Measurements from ENCODE around the gene MESP2.

The MESP2 gene

DNA sequence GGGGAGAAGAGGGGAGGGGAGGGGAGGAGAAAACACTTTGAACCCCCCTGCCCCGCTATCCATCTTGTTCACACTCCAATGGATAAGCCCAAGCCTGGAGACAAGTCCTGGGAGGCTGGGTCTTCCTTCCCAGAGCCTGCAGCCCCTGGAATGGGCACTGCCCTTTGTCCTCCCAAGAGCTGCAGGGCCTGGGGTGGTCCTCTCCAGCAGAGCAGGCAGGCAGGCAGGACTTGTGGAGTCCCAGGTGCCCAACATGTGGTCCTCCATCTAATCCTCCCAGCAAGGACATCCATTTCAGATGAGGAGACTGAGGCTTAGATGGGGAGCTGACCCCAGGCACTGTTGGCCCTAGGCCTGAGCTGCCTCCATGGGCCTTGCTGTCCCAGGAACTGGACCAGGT lies 10.4 kb upstream of the MESP2 start:
- Histone ChIP-seq H3K4me3 (ENCODE audit: low read length) (no peak overlapping the region), H3K27me3 (replicated peaks; ENCODE audit: insufficient read depth, low read length) (no peaks in the 10 kb centered on the region), H3K9me3 (replicated peaks; ENCODE audit: insufficient read depth, low read length) (no peaks in the 10 kb centered on the region), H2AFZ (ENCODE audit: low read length) (no peak overlapping the region), H3F3A (ENCODE audit: insufficient read depth, low read length) (peaks cover 14% of the 10 kb centered on the region), H3K36me3 (replicated peaks; ENCODE audit: insufficient read depth, low read length) (no peaks in the 10 kb centered on the region), H3K9ac (ENCODE audit: low read length) (no peak overlapping the region), H4K20me1 (ENCODE audit: insufficient read depth, low read length) (no peaks in the 10 kb centered on the region), H3K9me2 (replicated peaks; ENCODE audit: insufficient read depth, low read length) (no peaks in the 10 kb centered on the region), H3K4me1 (ENCODE audit: low read length) (peaks cover 18% of the 10 kb centered on the region), H3K27ac (ENCODE audit: low read length) (no peak overlapping the region), H3K79me2 (ENCODE audit: low read length) (no peaks in the 10 kb centered on the region), H3K4me2 (ENCODE audit: low read depth, low read length) (no peak overlapping the region)
- DNase-seq: no peak
- no peak for TF ChIP-seq EZH2 (optimal IDR thresholded peaks at IDR 0.05; ENCODE audit: low read depth, low read length)
- TF ChIP-seq, protein P1, sequence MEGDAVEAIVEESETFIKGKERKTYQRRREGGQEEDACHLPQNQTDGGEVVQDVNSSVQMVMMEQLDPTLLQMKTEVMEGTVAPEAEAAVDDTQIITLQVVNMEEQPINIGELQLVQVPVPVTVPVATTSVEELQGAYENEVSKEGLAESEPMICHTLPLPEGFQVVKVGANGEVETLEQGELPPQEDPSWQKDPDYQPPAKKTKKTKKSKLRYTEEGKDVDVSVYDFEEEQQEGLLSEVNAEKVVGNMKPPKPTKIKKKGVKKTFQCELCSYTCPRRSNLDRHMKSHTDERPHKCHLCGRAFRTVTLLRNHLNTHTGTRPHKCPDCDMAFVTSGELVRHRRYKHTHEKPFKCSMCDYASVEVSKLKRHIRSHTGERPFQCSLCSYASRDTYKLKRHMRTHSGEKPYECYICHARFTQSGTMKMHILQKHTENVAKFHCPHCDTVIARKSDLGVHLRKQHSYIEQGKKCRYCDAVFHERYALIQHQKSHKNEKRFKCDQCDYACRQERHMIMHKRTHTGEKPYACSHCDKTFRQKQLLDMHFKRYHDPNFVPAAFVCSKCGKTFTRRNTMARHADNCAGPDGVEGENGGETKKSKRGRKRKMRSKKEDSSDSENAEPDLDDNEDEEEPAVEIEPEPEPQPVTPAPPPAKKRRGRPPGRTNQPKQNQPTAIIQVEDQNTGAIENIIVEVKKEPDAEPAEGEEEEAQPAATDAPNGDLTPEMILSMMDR (IDR thresholded peaks at IDR 0.05; ENCODE audit: low read length): no peak
- TF ChIP-seq EZH2phosphoT487 (IDR thresholded peaks at IDR 0.05; ENCODE audit: low read length): no peak

DNA sequence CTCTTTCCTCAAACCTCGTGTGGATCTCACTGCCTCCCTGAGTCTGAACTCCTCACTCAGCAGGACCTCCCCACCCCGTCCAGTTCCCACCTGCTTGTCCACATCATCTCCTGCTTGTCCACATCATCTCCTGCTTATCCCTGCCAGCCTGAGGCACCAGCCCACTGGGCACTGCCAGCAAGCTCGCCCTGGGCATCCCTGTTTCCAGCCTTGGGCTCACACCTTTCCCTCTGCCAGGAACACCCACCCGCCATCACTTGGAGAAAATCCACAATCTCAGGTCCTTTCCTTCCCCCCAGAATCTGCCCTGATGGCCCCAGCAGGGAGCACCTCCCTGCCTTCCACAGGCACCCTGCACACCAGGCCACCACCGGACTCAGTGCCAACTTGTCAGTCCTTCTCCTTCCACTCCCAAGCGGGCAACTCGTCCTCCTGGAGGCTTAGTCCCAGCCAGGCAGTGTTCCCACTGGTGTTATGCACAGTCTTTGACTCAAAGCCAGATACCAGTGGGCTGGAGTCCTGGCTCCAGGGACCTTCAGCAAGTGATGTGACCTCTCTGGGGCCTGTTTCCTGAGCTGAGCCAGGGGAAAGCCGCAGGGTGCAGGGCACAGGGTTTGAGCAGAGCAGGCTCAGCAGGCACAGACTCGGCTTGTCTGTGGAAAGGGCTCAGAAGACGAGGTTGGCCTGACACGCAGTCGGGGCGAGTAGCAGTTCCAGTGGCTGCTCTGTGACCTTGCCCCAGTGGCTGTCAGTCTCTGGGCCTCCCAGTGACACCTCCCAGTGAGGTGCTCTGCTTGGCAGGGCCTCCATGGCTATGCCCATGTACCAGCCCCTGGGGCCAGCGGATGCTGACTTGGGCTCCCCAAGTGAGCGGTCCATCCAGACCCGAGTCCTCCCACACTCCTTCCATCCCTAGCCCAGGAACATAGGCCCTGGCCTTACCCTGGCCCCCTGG lies 9.5 kb upstream of the MESP2 start:
- Histone ChIP-seq H3K4me2 (ENCODE audit: low read depth, low read length) (no peak overlapping the region), H3K36me3 (replicated peaks; ENCODE audit: insufficient read depth, low read length) (no peaks in the 10 kb centered on the region), H3K4me3 (ENCODE audit: low read length) (no peak overlapping the region), H3F3A (ENCODE audit: insufficient read depth, low read length) (peaks cover 5% of the 10 kb centered on the region), H2AFZ (ENCODE audit: low read length) (no peak overlapping the region), H4K20me1 (ENCODE audit: insufficient read depth, low read length) (no peaks in the 10 kb centered on the region), H3K79me2 (ENCODE audit: low read length) (no peaks in the 10 kb centered on the region), H3K9me2 (replicated peaks; ENCODE audit: insufficient read depth, low read length) (no peaks in the 10 kb centered on the region), H3K27me3 (replicated peaks; ENCODE audit: insufficient read depth, low read length) (no peaks in the 10 kb centered on the region), H3K9ac (ENCODE audit: low read length) (no peak overlapping the region), H3K4me1 (ENCODE audit: low read length) (peaks cover 11% of the 10 kb centered on the region), H3K9me3 (replicated peaks; ENCODE audit: insufficient read depth, low read length) (no peaks in the 10 kb centered on the region), H3K27ac (ENCODE audit: low read length) (no peak overlapping the region)
- TF ChIP-seq EZH2 (optimal IDR thresholded peaks at IDR 0.05; ENCODE audit: low read depth, low read length): no peak
- no peak for DNase-seq

DNA sequence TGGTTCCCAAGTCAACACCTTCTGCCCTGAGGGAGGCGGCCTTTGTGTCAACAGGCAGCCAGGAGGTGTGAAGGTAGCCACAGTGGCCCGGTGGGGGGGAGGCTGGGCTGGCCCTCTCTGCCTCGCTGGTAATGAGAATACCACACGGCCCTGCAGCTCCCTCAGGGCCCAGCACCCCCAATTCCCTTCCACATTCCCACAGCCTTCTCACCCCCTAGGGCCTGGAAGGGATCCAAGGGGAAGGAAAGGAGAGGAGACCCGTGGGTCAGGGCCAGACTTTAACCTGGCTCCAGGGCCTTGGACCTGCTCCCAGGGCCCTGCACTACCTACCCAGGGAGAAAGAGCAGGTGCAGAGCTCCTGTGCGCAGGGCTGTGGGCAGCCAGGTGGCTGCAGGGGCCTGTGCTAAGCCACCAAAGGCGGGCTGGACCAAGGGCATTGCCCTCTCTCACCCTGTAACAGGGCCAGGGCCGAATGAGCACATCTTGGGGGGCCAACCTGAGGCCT lies 8.7 kb upstream of the MESP2 start:
- DNase-seq: no peak
- H3K27ac ChIP-seq (ENCODE audit: low read length): no peak overlapping the region
- H3F3A ChIP-seq (ENCODE audit: insufficient read depth, low read length): no peaks in the 10 kb centered on the region
- no peaks in the 10 kb centered on the region for H3K9me3 ChIP-seq (replicated peaks; ENCODE audit: insufficient read depth, low read length)
- TF ChIP-seq, protein P1 (IDR thresholded peaks at IDR 0.05; ENCODE audit: low read length): no peak
- TF ChIP-seq EZH2 (optimal IDR thresholded peaks at IDR 0.05; ENCODE audit: low read depth, low read length) (no peak), EZH2phosphoT487 (IDR thresholded peaks at IDR 0.05; ENCODE audit: low read length) (no peak)
- H4K20me1 ChIP-seq (ENCODE audit: insufficient read depth, low read length): no peaks in the 10 kb centered on the region
- H3K9me2 ChIP-seq (replicated peaks; ENCODE audit: insufficient read depth, low read length): no peaks in the 10 kb centered on the region
- no peak overlapping the region for H3K4me2 ChIP-seq (ENCODE audit: low read depth, low read length)
- H2AFZ ChIP-seq (ENCODE audit: low read length): no peak overlapping the region
- H3K79me2 ChIP-seq (ENCODE audit: low read length): no peaks in the 10 kb centered on the region
- H3K27me3 ChIP-seq (replicated peaks; ENCODE audit: insufficient read depth, low read length): no peaks in the 10 kb centered on the region
- peaks cover 3% of the 10 kb centered on the region; the same call in 1 of the 2 replicates for H3K4me1 ChIP-seq (ENCODE audit: low read length)
- no peak overlapping the region for H3K9ac ChIP-seq (ENCODE audit: low read length)
- H3K4me3 ChIP-seq (ENCODE audit: low read length): no peak overlapping the region
- no peaks in the 10 kb centered on the region for H3K36me3 ChIP-seq (replicated peaks; ENCODE audit: insufficient read depth, low read length)
